ENCODE data around the gene TRIM17.

The TRIM17 gene

DNA sequence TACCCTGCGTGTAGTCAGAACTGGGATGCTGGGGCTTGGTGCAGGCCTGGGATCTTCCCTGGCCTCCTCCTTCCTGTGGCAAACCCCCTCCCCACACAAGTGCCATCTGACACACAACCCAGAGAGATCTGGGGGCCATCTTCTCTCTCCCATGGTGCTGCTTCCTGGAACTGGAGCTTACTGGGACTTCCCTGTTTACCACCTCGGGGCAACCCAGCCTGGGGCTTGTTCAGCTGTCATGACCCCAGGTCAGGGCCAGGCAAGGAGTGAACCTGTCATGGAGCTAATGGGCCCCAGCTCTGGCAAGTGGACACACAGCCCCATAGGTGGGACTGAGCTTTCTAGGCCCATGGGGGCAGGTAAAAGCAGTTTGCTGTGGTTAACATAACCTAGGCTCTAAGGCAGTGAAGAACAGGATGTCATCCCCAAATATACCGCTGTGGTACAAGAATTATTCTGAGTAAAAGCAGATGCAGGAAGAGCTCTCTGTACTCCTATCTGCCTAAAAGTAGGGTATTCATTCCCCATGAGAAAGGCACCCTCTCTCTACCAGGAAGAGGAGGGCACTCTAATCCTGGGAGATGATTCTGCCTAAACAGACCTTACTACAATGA is 12.4 kb downstream of the TRIM17 start:
- H3K4me3 ChIP-seq (ENCODE audit: low read depth, low read length), result no peak overlapping the region
- no peak overlapping the region for H3K27ac ChIP-seq
- H3K9me3 ChIP-seq (ENCODE audit: severe bottlenecking), result no peaks in the 10 kb centered on the region
- TF ChIP-seq, protein P1, sequence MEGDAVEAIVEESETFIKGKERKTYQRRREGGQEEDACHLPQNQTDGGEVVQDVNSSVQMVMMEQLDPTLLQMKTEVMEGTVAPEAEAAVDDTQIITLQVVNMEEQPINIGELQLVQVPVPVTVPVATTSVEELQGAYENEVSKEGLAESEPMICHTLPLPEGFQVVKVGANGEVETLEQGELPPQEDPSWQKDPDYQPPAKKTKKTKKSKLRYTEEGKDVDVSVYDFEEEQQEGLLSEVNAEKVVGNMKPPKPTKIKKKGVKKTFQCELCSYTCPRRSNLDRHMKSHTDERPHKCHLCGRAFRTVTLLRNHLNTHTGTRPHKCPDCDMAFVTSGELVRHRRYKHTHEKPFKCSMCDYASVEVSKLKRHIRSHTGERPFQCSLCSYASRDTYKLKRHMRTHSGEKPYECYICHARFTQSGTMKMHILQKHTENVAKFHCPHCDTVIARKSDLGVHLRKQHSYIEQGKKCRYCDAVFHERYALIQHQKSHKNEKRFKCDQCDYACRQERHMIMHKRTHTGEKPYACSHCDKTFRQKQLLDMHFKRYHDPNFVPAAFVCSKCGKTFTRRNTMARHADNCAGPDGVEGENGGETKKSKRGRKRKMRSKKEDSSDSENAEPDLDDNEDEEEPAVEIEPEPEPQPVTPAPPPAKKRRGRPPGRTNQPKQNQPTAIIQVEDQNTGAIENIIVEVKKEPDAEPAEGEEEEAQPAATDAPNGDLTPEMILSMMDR (IDR thresholded peaks at IDR 0.05; ENCODE audit: low read depth, low read length), result no peak
- no peaks in the 10 kb centered on the region for H3K27me3 ChIP-seq (ENCODE audit: insufficient read depth, low read depth, severe bottlenecking)
- no peak for DNase-seq
- H3K36me3 ChIP-seq, result no peaks in the 10 kb centered on the region; the same call in 1 of the 2 replicates

DNA sequence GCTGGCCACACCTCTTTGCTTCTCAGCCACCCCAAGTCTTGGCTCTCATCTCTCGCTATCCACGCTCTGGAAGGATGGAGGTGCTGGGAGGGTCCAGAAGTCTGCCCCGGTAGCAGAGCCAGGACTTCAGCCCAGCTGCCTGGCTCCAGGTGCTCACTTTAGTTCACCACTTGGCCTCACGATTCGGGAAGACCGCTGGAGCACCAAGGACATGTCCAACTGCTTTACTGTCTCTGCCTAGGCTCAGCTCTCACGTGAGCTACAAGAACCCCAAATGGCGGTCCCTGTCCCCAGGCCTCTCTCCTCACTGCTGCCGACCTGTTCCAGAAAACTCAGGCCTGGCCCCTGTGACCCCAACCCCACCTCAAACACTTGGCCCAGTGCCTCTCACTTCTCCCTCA is 13.4 kb downstream of the TRIM17 start:
- H3K36me3 ChIP-seq, result no peaks in the 10 kb centered on the region; the same call in 1 of the 2 replicates
- no peak for DNase-seq
- no peak overlapping the region for H3K27ac ChIP-seq

DNA sequence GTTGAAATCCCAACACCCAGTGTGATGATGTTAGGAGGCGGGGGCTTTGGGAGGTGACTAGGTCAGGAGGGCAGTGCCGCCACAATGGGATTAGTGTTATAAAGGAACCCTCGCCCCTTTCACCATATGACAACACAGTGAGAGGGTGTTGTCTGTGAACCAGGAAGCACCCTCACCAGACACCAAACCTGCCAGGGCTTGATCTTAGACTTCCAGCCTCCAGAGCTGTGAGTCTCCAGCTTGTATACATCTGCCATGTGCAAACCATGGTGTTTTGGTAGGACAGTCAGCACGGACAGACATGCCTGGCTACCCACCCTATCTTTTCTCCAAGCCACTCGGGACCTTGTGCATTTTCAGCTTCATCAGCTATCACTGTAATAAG is 14.0 kb downstream of the TRIM17 start:
- Histone ChIP-seq H3K27ac (no peak overlapping the region), H3K4me3 (ENCODE audit: low read depth, low read length) (no peak overlapping the region), H3K27me3 (ENCODE audit: insufficient read depth, low read depth, severe bottlenecking) (no peaks in the 10 kb centered on the region), H3K36me3 (no peaks in the 10 kb centered on the region; the same call in 1 of the 2 replicates), H3K9me3 (ENCODE audit: severe bottlenecking) (no peaks in the 10 kb centered on the region)
- TF ChIP-seq, protein P1 (IDR thresholded peaks at IDR 0.05; ENCODE audit: low read depth, low read length), result no peak
- DNase-seq, result no peak

More for the DNA sequence above, 13.4 kb downstream of the TRIM17 start:
- Histone ChIP-seq H3K4me3 (ENCODE audit: low read depth, low read length) (no peak overlapping the region), H3K9me3 (ENCODE audit: severe bottlenecking) (no peaks in the 10 kb centered on the region), H3K27me3 (ENCODE audit: insufficient read depth, low read depth, severe bottlenecking) (no peaks in the 10 kb centered on the region)
- TF ChIP-seq, protein P1 (IDR thresholded peaks at IDR 0.05; ENCODE audit: low read depth, low read length), result no peak

GRCh38 chr1:228401782-228402640 is 14.7 kb downstream of the TRIM17 start:
- no peaks in the 10 kb centered on the region; the same call in 1 of the 2 replicates for H3K36me3 ChIP-seq
- no peak for DNase-seq
- H3K27me3 ChIP-seq (ENCODE audit: insufficient read depth, low read depth, severe bottlenecking), result no peaks in the 10 kb centered on the region
- H3K27ac ChIP-seq, result no peak overlapping the region
- H3K9me3 ChIP-seq (ENCODE audit: severe bottlenecking), result no peaks in the 10 kb centered on the region
- TF ChIP-seq, protein P1 (IDR thresholded peaks at IDR 0.05; ENCODE audit: low read depth, low read length), result no peak
- no peak overlapping the region for H3K4me3 ChIP-seq (ENCODE audit: low read depth, low read length)

DNA sequence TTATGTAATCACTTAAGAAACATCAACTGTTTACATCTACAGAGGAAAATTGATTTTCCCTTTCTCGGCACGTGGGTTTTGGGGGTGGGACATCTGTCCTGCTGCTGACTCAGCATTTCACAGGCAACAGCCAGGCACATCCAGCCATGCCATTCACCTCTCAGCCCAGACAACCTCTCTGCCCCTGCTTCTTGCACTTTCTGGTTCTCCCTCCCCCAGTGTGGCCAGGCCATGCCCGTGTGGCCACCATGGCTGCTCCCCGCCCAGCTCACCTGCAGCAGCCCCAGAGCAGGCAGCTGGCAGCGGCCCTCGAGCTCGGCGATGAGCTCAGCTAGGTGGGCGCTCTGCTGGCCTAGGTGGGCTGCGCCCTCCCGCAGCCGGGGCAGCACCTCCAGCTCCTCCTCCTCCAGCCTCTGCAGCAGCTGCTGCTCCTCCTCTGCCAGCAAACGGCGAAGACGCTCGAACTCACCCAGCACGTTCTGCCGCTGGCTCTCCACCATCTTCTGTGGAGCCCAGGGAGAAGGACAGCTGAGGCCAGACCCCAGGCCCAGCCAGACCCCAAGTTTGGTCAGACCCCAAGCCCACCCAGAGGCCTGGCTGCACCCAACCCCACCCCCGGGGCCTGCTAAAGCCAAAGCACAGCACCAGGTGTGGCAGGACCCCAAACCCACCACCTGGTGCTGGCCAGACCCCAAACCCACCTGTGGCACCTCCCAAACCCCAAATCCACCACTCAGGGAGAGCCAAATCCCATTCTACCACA is 15.8 kb downstream of the TRIM17 start:
- Histone ChIP-seq H3K4me3 (ENCODE audit: low read depth, low read length) (no peak overlapping the region), H3K36me3 (no peaks in the 10 kb centered on the region; the same call in 1 of the 2 replicates), H3K27ac (no peak overlapping the region), H3K27me3 (ENCODE audit: insufficient read depth, low read depth, severe bottlenecking) (no peaks in the 10 kb centered on the region), H3K9me3 (ENCODE audit: severe bottlenecking) (no peaks in the 10 kb centered on the region)
- TF ChIP-seq, protein P1 (IDR thresholded peaks at IDR 0.05; ENCODE audit: low read depth, low read length), result no peak
- DNase-seq, result no peak
